Sigmoid colon (tissue), 7 donors: ENCODE data around the gene MCTP1. TPM values are rescaled to one million over a fixed set of nuclear protein-coding genes. Genes with fewer than 3 reads are reported as not detected.

Experiments used
- DNase-seq: peaks from one replicate; pipeline ENCODE4 v3.0.0-alpha.2; 2019
- H3K27ac ChIP-seq, 4 donors: fragments of 200-600 bp; sonication (generic); one replicate each; pipeline ENCODE4 v1.5.1; 2016 to 2019; ENCODE audit warnings: mild to moderate bottlenecking in 1 of 4
- H3K27me3 ChIP-seq, 3 donors: fragments of 200-600 bp; sonication (generic); one replicate each; pipeline ENCODE4 v1.5.1; 2019; ENCODE audit warnings: mild to moderate bottlenecking in 1 of 3
- H3K36me3 ChIP-seq, 4 donors: fragments of 200-600 bp; sonication (generic); one replicate each; pipeline ENCODE4 v1.5.1; 2016 to 2019
- H3K4me1 ChIP-seq, 4 donors: fragments of 200-600 bp; sonication (generic); one replicate each; pipeline ENCODE4 v1.5.1; 2017 to 2019
- H3K4me3 ChIP-seq, 4 donors: fragments of 200-600 bp; sonication (generic); one replicate each; pipeline ENCODE4 v1.5.1; 2017 to 2019; ENCODE audit warnings: mild to moderate bottlenecking in 2 of 4, moderate library complexity in 1 of 4
- H3K9me3 ChIP-seq, 4 donors: fragments of 200-600 bp in 3 of 4; sonication (generic) in 3 of 4; one replicate each; pipeline versions ENCODE4 v1.5.1 to v1.6.1; 2013 to 2019
- CTCF ChIP-seq, 4 experiments: fragments of 450-650 bp in 3 of 4; fragments of 200-600 bp in 1 of 4; IDR thresholded peaks; one replicate each; pipeline ENCODE4 v1.5.1; 2016 to 2019; ENCODE audit warnings: antibody characterized with exemption in 4 of 4, mild to moderate bottlenecking in 3 of 4, moderate library complexity in 2 of 4
- EP300 ChIP-seq, 4 donors: sonication (generic); formaldehyde crosslinking; IDR thresholded peaks; one replicate each; pipeline ENCODE4 v1.6.1; 2017; ENCODE audit warnings: antibody characterized with exemption in 4 of 4
- POLR2A ChIP-seq, 2 donors: fragments of 450-650 bp; IDR thresholded peaks; one replicate each; pipeline ENCODE4 v1.6.1; 2016; ENCODE audit warnings: antibody characterized with exemption in 2 of 2, mild to moderate bottlenecking in 2 of 2, moderate library complexity in 2 of 2
- POLR2AphosphoS5 ChIP-seq, 4 donors: sonication (generic); formaldehyde crosslinking; IDR thresholded peaks; one replicate each; pipeline ENCODE4 v1.6.1; 2017; ENCODE audit warnings: antibody characterized with exemption in 4 of 4
- WGBS, 2 donors: extraction: QIAGEN DNeasy Blood & Tissue Kit; methylation state at CpG; one replicate each; pipeline ENCODE4 v1.1.7; 2013; 5-methylcytosine and 5-hydroxymethylcytosine counted together
- intact Hi-C: fragments of 100-400 bp; cut with DNase I; formaldehyde crosslinking; loops from one replicate; pipeline ENCODE4 v1.15.1; 2023
- polyA plus RNA-seq, 3 donors: library from polyadenylated mRNA; stranded (reverse); fragments of 200-250 nt; gene quantifications; one replicate each; pipeline ENCODE4 v1.2.3, GENCODE V29; 2013
- total RNA-seq, 4 donors: library from RNA; depleted of rRNA; stranded (reverse); fragments of >200 nt; gene quantifications; one replicate each; pipeline ENCODE4 v1.1.0, GENCODE V29; 2016
- donor health status: healthy with polysubstance abuse.
- donor health status: Bipolar disorder and iron deficiency.
- donor health status: healthy.

Gene MCTP1
- total and polyA plus RNA-seq, 7 donors: 2.1 to 20.5 (median 12.5) TPM

- no peaks in the 10 kb centered on the region for H3K36me3 ChIP-seq
- no peak for DNase-seq
- no peak for TF ChIP-seq EP300 (IDR thresholded peaks at IDR 0.05)
- TF ChIP-seq CTCF (IDR thresholded peaks at IDR 0.05): no peak
- TF ChIP-seq POLR2AphosphoS5 (IDR thresholded peaks at IDR 0.05): no peak
- no peak for TF ChIP-seq POLR2A (IDR thresholded peaks at IDR 0.05)
- H3K27ac ChIP-seq: no peak overlapping the region
- H3K4me3 ChIP-seq: no peak overlapping the region
- H3K27me3 ChIP-seq: no peaks in the 10 kb centered on the region
- no peaks in the 10 kb centered on the region for H3K9me3 ChIP-seq
- intact Hi-C loops: no loop called here
- 66 to 72% methylated on average over 7 of the region's 7 CpGs for WGBS, 2 donors
- H3K4me1 ChIP-seq: no peaks in the 10 kb centered on the region
These were observed 500.1 kb downstream of the MCTP1 start for GRCh38 chr5:94784536-94785505.

DNA sequence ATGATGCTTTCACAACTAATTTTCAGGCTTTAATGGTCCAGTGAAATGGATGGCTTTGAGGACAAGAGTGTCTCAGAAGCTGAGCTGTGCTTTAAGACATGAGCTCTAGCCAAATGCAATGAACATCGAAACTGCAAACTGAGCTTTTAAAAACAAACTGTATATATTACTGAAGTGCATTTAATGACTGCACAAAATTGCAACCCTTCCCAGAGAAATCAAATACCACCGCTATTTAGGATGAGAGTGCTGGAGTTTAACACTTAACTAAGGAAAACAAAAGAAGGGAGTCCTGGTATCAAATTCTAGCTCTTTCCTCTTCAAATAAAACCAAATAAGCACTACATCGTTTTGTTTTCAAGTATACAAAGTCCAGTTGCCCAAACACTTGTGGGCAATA, 502.5 kb downstream of the MCTP1 start:
- intact Hi-C loops: no loop called here
- Histone ChIP-seq H3K36me3 (no peaks in the 10 kb centered on the region), H3K4me3 (no peak overlapping the region), H3K27me3 (no peaks in the 10 kb centered on the region), H3K27ac (no peak overlapping the region), H3K9me3 (no peaks in the 10 kb centered on the region), H3K4me1 (no peaks in the 10 kb centered on the region)
- TF ChIP-seq CTCF (IDR thresholded peaks at IDR 0.05) (no peak), POLR2AphosphoS5 (IDR thresholded peaks at IDR 0.05) (no peak)
- WGBS, 2 donors: 62 to 71% methylated on average over 3 of the region's 3 CpGs
- DNase-seq: no peak

DNA sequence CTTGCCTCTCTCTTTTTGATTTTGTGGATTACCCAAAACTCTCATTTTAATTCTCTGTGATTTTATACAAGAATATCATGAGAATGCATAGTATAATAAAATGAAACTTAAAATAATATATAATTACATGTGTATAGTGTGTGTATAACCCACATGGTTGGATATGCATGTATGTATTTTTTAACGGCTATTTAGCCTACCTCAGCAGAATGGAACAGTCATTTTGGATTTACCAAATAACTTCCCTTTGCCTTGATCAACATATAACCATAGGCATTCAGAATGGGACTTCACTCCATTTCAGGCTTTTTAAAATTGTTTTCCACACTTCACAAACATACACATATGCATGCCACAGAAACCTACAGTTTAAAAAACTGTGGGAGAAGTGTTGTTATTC, 505.2 kb downstream of the MCTP1 start:
- Histone ChIP-seq H3K36me3 (no peaks in the 10 kb centered on the region), H3K9me3 (no peaks in the 10 kb centered on the region), H3K27ac (no peak overlapping the region), H3K27me3 (no peaks in the 10 kb centered on the region), H3K4me1 (no peaks in the 10 kb centered on the region), H3K4me3 (no peak overlapping the region)
- WGBS, 2 donors: 89% methylated on average over 1 of the region's 1 CpG
- intact Hi-C loops: no loop called here
- DNase-seq: no peak
- TF ChIP-seq POLR2A (IDR thresholded peaks at IDR 0.05) (no peak), EP300 (IDR thresholded peaks at IDR 0.05) (no peak), POLR2AphosphoS5 (IDR thresholded peaks at IDR 0.05) (no peak), CTCF (IDR thresholded peaks at IDR 0.05) (no peak)

DNA sequence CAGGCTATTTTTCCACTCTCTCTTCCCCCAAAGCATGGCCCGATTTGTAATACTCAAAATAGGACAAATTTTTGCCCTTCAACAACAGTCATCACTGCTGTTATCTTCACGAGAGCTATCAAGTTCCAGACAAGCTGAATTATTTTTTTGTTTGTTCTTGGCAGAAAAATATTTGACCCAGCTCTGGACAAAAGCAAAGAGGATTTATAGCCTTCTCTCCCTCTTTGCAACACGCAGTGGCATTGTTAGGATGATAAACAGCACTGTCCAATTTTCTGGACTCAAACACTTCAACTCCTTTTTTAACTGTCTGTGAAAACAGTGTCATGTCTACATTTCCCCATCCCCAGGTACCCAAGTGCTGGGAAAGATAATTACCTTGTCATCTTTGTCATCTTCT, 506.2 kb downstream of the MCTP1 start:
- TF ChIP-seq EP300 (IDR thresholded peaks at IDR 0.05): no peak
- TF ChIP-seq POLR2A (IDR thresholded peaks at IDR 0.05): no peak
- no peak for TF ChIP-seq CTCF (IDR thresholded peaks at IDR 0.05)
- TF ChIP-seq POLR2AphosphoS5 (IDR thresholded peaks at IDR 0.05): no peak
- H3K4me3 ChIP-seq: no peak overlapping the region
- intact Hi-C loops: no loop called here
- 41 to 74% methylated on average over 3 of the region's 3 CpGs for WGBS, 2 donors
- H3K36me3 ChIP-seq: no peaks in the 10 kb centered on the region
- no peak for DNase-seq
- no peaks in the 10 kb centered on the region for H3K27me3 ChIP-seq
- no peaks in the 10 kb centered on the region for H3K9me3 ChIP-seq
- no peak overlapping the region for H3K27ac ChIP-seq
- H3K4me1 ChIP-seq: no peaks in the 10 kb centered on the region
